Skeletal muscle tissue (tissue), 4 donors: Measurements from ENCODE around the gene ZNF496. TPM values are rescaled to one million over a fixed set of nuclear protein-coding genes. Genes with fewer than 3 reads are reported as not detected.
"Not testable (repeated sequence)": the region's sequence is repeated elsewhere in the genome, so short reads cannot be mapped to it uniquely, and the experiment has no call there.

Experiments used
- H3K27ac ChIP-seq: one replicate; pipeline ENCODE4 v1.7.0; 2013; ENCODE audit warnings: mild to moderate bottlenecking, low read depth, low read length, inconsistent platforms
- H3K27me3 ChIP-seq, 3 donors: one replicate each; pipeline ENCODE4 v1.7.0; 2013; ENCODE audit warnings: low read length in 3 of 3; ENCODE audit not compliant: control insufficient read depth in 3 of 3, insufficient read depth in 3 of 3
- H3K36me3 ChIP-seq, 3 donors: one replicate each; pipeline ENCODE4 v1.7.0; 2013; ENCODE audit warnings: low read length in 3 of 3; ENCODE audit not compliant: control insufficient read depth in 3 of 3, insufficient read depth in 3 of 3
- H3K4me1 ChIP-seq, 3 donors: one replicate each; pipeline ENCODE4 v1.7.0; 2013; ENCODE audit warnings: low read length in 3 of 3, mild to moderate bottlenecking in 3 of 3; ENCODE audit not compliant: control insufficient read depth in 3 of 3, insufficient read depth in 3 of 3
- H3K4me3 ChIP-seq, 3 donors: one replicate each; pipeline ENCODE4 v1.7.0; 2013; ENCODE audit warnings: low read length in 3 of 3
- H3K9ac ChIP-seq, 3 donors: one replicate each; pipeline ENCODE4 v1.7.0; 2013; ENCODE audit warnings: low read length in 3 of 3, mild to moderate bottlenecking in 3 of 3, moderate library complexity in 2 of 3, low read depth in 1 of 3
- H3K9me3 ChIP-seq, 3 donors: one replicate each; pipeline ENCODE4 v1.7.0; 2013; ENCODE audit warnings: low read length in 3 of 3; ENCODE audit not compliant: control insufficient read depth in 3 of 3
- total RNA-seq: library from RNA; depleted of rRNA; stranded (reverse); fragments of >200 nt; gene quantifications from one replicate; pipeline ENCODE4 v1.2.3, GENCODE V29; 2014
- donor health status: Osteomylitis.

ZNF496 gene
- total RNA-seq, 1 donor from 2014 or later: 14.6 TPM

DNA sequence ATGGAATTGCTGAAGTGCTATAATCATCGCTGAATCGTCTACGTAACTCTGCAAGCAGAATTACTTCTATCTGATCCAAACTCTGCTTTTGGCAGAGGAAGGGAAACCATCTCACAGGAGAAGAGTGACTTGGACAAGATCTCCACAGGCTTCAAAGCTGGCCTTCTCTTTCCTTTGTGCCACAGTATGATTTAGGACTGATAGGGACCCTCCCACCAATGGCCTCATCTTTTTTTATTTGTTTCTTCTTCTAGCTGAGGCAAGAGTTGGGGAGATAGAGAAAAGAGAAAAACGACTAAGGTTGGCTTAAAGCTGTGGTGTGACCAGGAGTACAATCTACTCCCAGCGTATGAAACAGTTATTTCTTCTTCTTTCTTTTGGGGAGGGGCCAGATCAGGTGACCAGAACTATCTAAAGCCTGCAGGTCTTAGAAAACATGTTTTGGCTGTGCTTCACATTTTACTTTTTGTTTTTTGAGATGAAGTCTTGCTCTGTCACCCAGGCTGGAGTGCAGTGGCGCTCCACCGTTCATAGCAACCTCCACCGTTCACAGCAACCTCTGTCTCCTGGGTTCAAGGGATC lies 35.0 kb downstream of the ZNF496 start:
- no peak overlapping the region for H3K27ac ChIP-seq
- no peaks in the 10 kb centered on the region for H3K9me3 ChIP-seq
- no peaks in the 10 kb centered on the region for H3K27me3 ChIP-seq
- H3K36me3 ChIP-seq: peaks cover 22 to 30% (median 26%) of the 10 kb centered on the region in 3 donors
- H3K9ac ChIP-seq: no peak overlapping the region
- H3K4me3 ChIP-seq: no peak overlapping the region
- no peaks in the 10 kb centered on the region for H3K4me1 ChIP-seq

DNA sequence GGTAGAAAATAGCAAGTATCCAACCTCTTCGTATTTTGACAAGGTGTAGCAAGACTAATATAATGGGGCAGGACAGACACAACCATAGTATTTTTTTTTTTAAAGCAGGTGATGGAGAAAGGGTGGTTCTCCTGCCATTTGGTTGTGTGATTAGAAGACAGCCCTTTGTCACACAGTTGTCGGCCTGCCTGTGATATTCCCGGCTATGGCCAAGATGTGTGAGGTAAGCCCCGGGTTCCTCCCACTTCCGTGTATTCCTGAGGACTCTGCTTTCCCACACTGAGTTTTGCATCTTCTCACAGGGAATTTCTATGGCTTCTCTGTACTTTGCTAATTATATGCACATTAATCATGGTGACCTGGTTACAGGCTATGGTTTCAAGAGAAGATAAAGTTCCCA lies 35.9 kb downstream of the ZNF496 start:
- H3K36me3 ChIP-seq: peaks cover 16 to 25% (median 21%) of the 10 kb centered on the region in 3 donors
- H3K4me3 ChIP-seq: no peak overlapping the region
- H3K9me3 ChIP-seq: no peaks in the 10 kb centered on the region
- H3K4me1 ChIP-seq: no peaks in the 10 kb centered on the region
- H3K9ac ChIP-seq: no peak overlapping the region
- H3K27ac ChIP-seq: no peak overlapping the region
- H3K27me3 ChIP-seq: no peaks in the 10 kb centered on the region

DNA sequence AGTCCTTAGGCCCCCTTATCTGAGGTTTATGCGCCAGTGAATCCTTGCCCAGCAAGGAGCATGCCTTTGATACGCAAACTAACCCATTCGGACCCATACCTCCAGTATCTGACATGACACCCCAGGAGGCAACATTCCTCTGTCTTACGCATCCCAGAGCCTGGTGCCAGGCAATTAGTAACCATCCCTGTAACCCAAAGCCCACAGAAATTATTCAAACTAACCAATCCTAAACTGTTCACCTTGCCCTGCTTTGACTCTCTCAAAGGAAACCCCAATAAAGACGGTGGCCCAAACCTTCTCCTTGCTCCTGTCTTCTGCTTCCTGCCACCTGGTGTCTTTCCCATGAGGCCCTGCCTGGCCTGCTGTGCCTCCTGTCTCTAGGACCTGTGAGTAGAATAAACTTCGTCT lies 36.4 kb downstream of the ZNF496 start:
- Histone ChIP-seq H3K9me3 (no peaks in the 10 kb centered on the region), H3K4me3 (no peak overlapping the region), H3K27ac (no peak overlapping the region), H3K36me3 (peaks cover 12 to 20% (median 16%) of the 10 kb centered on the region in 3 donors), H3K9ac (no peak overlapping the region), H3K4me1 (no peaks in the 10 kb centered on the region), H3K27me3 (no peaks in the 10 kb centered on the region)

GRCh38 chr1:247294282-247294681 lies 37.4 kb downstream of the ZNF496 start:
- no peak overlapping the region for H3K4me3 ChIP-seq
- H3K36me3 ChIP-seq: peaks cover 3 to 10% (median 7%) of the 10 kb centered on the region in 3 donors
- H3K9me3 ChIP-seq: no peaks in the 10 kb centered on the region
- H3K27me3 ChIP-seq: no peaks in the 10 kb centered on the region
- H3K27ac ChIP-seq: no peak overlapping the region
- H3K9ac ChIP-seq: no peak overlapping the region
- no peaks in the 10 kb centered on the region for H3K4me1 ChIP-seq

DNA sequence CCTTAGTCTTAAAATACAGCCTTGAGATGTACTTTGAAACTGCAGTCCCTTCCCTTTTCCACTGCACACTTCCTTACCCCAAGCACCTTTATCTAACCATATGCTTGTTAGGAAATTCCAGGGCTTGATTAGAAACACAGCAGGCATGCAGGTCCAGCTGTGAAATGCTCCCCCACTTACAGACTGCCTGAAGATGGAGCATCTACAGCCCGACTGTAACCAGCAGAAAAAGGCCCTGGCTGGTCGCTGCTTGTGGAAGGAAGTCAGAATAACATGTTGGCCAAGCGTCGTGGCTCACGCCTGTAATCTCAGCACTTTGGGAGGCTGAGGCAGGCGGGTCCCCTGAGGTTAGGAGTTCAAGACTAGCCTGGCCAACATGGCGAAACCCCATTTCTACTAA lies 38.6 kb downstream of the ZNF496 start:
- Histone ChIP-seq H3K27ac (no peak overlapping the region), H3K4me3 (no peak overlapping the region), H3K4me1 (no peaks in the 10 kb centered on the region), H3K9ac (no peak overlapping the region), H3K9me3 (no peaks in the 10 kb centered on the region), H3K36me3 (peaks cover 0 to 2% (median 2%) of the 10 kb centered on the region in 3 donors), H3K27me3 (no peaks in the 10 kb centered on the region)

GRCh38 chr1:247291833-247292561 lies 39.7 kb downstream of the ZNF496 start:
- no peaks in the 10 kb centered on the region for H3K27me3 ChIP-seq
- H3K4me3 ChIP-seq: no peak overlapping the region
- H3K9ac ChIP-seq: no peak overlapping the region
- no peak overlapping the region for H3K27ac ChIP-seq
- H3K36me3 ChIP-seq: no peaks in the 10 kb centered on the region
- no peaks in the 10 kb centered on the region for H3K9me3 ChIP-seq
- H3K4me1 ChIP-seq: no peaks in the 10 kb centered on the region

DNA sequence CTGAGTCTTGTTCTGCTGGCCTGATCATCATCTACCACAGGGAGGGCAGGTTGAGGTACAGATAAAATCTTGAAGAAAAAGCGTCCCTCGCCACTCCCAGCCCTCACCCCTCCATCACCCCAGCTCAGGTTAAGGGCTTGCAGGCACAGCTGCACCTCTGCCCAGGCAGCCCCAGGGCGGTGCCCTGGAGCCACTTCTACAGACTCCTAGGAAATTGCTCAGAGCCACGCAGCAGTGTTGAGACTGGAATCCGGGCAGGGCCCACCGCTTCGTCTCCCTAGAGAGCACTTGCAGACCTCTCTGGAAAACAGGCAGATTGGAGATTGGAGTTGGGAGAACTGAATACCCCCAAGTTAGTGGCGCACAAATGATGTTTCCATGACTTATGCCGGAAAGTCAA lies 40.5 kb downstream of the ZNF496 start:
- Histone ChIP-seq H3K27me3 (no peaks in the 10 kb centered on the region), H3K4me1 (no peaks in the 10 kb centered on the region), H3K4me3 (no peak overlapping the region), H3K9ac (no peak overlapping the region), H3K27ac (no peak overlapping the region), H3K9me3 (no peaks in the 10 kb centered on the region), H3K36me3 (no peaks in the 10 kb centered on the region)

DNA sequence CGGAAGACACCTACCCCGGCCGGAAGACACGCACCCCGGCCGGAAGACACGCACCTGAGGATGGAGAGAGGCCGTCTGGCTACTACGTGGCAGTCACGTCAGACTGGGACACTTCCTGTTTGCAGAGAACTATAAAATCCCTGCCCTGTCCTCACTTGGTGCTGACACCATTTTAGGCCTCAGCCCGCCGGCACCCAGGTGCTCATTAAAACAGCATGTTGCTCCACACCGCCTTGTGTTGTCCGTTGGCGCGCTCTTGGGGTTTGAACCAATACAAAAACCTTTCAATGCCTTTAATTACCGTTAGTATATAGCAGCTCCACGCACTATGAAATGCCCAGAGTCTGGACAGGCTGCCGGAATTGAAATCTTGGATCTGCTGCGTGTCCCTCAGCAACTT lies 41.1 kb downstream of the ZNF496 start:
- no peak overlapping the region for H3K9ac ChIP-seq
- no peaks in the 10 kb centered on the region for H3K27me3 ChIP-seq
- no peaks in the 10 kb centered on the region for H3K9me3 ChIP-seq
- no peaks in the 10 kb centered on the region for H3K4me1 ChIP-seq
- no peaks in the 10 kb centered on the region for H3K36me3 ChIP-seq
- no peak overlapping the region for H3K4me3 ChIP-seq
- H3K27ac ChIP-seq: no peak overlapping the region

DNA sequence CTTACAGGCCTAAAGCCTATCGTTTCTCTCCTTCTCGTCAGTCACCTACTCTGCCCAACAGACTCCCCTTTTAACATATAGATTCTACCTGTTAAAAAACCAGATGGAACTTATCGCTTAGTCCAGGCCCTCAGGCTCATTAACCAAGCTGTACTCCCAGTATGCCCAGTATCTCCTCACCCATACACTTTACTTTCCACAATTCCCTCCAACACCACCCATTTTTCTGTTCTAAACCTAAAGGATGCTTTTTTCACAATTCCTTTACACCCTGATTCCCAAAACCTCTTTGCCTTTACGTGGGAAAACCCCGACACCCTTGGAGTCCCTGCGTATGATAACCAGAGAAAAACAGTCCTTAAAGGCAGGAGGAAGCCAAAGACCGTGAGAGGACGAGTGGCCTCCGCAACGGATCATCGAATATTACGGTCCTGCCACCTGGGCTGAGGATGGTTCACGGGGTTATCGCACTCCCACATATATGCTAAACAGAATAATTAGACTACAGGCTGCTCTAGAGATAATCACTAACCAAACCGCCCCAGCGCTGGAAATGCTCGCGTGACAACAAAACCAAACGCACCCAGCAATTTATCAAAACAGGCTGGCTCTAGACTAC lies 42.3 kb downstream of the ZNF496 start:
- H3K9ac ChIP-seq, H3K4me3 ChIP-seq, H3K36me3 ChIP-seq, H3K4me1 ChIP-seq, H3K9me3 ChIP-seq, H3K27ac ChIP-seq, H3K27me3 ChIP-seq: not testable (repeated sequence)

- H3K4me1 ChIP-seq: no peaks in the 10 kb centered on the region
- no peaks in the 10 kb centered on the region for H3K27me3 ChIP-seq
- no peak overlapping the region for H3K27ac ChIP-seq
- H3K9me3 ChIP-seq: no peaks in the 10 kb centered on the region
- no peaks in the 10 kb centered on the region for H3K36me3 ChIP-seq
- no peak overlapping the region for H3K9ac ChIP-seq
- no peak overlapping the region for H3K4me3 ChIP-seq
Measured at GRCh38 chr1:247288341-247288740, 43.3 kb downstream of the ZNF496 start.
